Left ventricle myocardium superior (tissue), 1 donor: ENCODE data around the gene CCDC194. TPM values are rescaled to one million over a fixed set of nuclear protein-coding genes. Genes with fewer than 3 reads are reported as not detected.

ENCODE experiments used
- ATAC-seq: fragments of 200-7000 bp; cut with Tn5 transposase; one replicate; pipeline ENCODE4 v1.9.1; 2020; ENCODE audit warnings: mild to moderate bottlenecking, moderate library complexity
- DNase-seq: peaks from one replicate; pipeline ENCODE4 v3.0.0-alpha.2; 2020
- intact Hi-C: fragments of 100-400 bp; cut with micrococcal nuclease; formaldehyde crosslinking; loops from one replicate; pipeline ENCODE4 v1.11.0; 2022
- long read RNA-seq: library from polyadenylated mRNA; unstranded; transcript quantifications from one replicate; pipeline ENCODE4 v2.0.0, GENCODE V29; 2021
- total RNA-seq: library from RNA; stranded (reverse); fragmentation: NEBNext Ultra II Directional; extraction: Animal tissue kit (Norgen Biotek cat#: 25700); gene quantifications from one replicate; pipeline ENCODE4 v1.2.1, GENCODE V29; 2021
- donor health status: DM: no; HTN: yes; CAD: no; lungs with severe emphysema.

The CCDC194 gene
- not detected for total RNA-seq
- long read RNA-seq = 0 reads

- intact Hi-C loops = no loop called here
- DNase-seq (no peak), ATAC-seq (no peak)
These were observed at the start of gene CCDC194 for GRCh38 chr19:17393914-17394313. CCDC194 (minus strand) TSS chr19:17394196; CDS start chr19:17394158, 38 bp downstream.

GRCh38 chr19:17441241-17442021 is 47.4 kb upstream of the CCDC194 start:
- DNase-seq = no peak
- intact Hi-C loops = no loop called here
- ATAC-seq = peak; percentile 31

- intact Hi-C loops = no loop called here
- ATAC-seq = no peak
- no peak for DNase-seq
These were observed 42.9 kb upstream of the CCDC194 start for GRCh38 chr19:17436874-17437267.

GRCh38 chr19:17436094-17436873 is 42.3 kb upstream of the CCDC194 start:
- DNase-seq (no peak), ATAC-seq (no peak)
- intact Hi-C loops = no loop called here

DNA sequence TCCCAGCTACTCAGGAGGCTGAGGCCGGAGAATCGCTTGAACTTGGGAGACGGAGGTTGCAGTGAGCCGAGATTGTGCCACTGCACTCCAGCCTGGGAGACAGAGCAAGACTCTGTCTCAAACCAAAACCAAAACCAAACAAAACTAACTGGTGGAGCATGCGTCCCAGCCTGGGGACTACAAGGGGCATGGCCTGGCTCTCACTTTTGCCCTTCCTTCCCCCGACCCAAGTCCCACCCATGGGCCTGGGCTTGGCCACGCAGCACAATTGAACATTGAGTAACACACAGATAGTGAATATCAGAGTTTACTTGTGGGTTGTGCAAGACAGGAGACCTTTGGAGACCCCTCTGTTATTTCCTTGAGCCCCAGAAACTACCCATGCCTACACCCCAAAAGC is 41.2 kb upstream of the CCDC194 start:
- no peak for DNase-seq
- intact Hi-C loops = no loop called here
- no peak for ATAC-seq

DNA sequence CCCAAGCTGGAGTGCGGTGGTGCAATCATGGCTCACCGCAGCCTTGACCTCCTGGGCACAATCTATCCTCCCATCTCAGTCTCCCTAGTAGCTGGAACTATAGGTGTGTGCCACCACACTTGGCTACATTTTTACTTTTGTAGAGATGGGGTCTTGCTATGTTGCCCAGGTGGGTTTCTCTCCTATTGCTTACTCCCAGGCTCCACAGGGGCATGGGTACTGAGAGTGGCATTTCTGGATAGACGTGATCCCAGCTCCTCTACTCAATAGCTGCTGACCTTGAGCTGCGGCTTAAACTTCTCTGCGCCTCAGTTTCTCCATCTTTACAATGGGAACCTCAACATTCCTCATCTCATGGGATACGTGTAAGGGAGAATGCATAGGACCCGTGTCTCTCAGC is 37.4 kb upstream of the CCDC194 start:
- ATAC-seq (no peak), DNase-seq (no peak)
- intact Hi-C loops = no loop called here

- intact Hi-C loops = no loop called here
- ATAC-seq (no peak), DNase-seq (no peak)
These were observed 35.7 kb upstream of the CCDC194 start for GRCh38 chr19:17429641-17430113.

DNA sequence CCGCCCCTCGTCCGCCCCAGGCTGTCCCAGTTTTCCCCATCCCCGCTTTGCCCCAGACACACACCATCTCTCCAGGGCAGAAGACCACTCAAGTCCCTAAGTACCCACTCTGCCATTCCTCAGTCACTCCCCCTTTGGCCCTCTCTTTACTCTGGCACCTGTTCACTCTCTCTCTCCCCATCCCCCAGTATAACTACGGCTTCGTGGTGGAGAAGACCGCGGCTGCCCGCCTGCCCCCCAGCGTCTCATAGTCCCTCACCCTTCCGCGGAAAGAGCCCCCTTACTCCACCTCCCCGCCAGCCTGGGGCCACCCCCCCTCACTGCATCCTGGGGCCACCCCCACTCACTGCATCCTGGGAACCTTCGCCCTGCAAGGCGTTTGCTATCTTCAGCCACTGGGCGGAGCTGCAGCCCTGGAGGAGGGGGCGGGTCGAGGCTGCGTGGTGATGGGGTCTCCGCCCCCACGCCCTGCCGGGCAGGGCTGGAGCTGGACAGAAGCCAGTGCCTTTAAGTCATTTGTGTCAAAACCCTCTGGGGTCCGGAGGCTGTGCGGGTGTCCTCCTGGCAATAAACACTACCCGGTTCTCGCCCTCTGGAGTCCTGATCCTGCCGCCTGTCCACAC is 30.9 kb upstream of the CCDC194 start:
- peak; percentile 40 for ATAC-seq
- intact Hi-C loops = no loop called here
- peak; percentile 50 for DNase-seq

DNA sequence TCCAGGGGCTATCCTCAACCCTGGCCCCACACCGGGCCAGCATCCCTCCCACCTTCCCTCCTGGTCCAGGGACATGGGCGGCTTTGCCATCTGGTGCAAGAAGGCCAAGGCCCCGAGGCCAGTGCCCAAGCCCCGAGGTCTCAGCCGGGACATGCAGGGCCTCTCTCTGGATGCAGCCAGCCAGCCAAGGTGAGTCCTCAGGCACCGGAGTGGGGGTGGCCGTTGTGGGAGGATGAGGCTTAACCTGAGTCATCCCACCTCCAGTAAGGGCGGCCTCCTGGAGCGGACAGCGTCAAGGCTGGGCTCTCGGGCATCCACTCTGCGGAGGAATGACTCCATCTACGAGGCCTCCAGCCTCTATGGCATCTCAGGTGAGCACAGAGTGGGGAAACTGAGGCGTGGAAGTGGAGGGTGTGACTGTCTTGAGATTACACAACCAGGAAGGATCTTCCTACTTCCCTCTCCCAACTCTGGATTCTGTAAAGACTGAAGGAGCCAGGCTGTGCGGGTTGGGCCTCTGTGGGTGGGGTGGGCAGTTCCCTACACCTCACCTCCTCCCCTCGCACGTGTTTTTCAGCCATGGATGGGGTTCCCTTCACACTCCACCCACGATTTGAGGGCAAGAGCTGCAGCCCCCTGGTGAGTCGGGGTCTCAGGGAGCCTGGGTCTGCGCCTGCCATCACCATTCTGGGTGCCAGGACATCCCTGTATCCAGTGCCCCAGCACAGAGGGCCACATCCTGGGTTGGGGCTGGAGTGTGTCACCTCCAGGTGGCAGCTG is 29.6 kb upstream of the CCDC194 start:
- intact Hi-C loops = no loop called here
- no peak for ATAC-seq
- no peak for DNase-seq

DNA sequence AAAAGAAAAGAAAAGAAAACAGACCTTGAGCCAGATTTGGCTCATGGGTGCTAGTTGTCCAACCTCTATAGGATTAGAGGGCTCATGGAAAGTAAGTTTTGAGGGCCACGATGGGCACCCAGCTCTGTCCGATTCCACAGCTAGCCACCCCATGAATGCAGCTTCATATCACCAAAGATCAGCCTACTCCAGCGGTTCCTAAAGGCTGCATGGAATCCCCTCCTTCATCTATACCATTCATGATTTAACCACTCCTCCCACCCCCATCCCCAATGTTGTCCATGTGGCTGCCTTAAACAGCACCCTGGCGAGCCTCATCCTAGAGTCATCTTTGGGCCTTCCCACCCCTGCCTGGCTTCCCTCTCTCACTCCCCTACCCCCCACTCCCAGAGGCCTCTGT is 27.9 kb upstream of the CCDC194 start:
- DNase-seq = no peak
- ATAC-seq = no peak
- intact Hi-C loops = no loop called here

DNA sequence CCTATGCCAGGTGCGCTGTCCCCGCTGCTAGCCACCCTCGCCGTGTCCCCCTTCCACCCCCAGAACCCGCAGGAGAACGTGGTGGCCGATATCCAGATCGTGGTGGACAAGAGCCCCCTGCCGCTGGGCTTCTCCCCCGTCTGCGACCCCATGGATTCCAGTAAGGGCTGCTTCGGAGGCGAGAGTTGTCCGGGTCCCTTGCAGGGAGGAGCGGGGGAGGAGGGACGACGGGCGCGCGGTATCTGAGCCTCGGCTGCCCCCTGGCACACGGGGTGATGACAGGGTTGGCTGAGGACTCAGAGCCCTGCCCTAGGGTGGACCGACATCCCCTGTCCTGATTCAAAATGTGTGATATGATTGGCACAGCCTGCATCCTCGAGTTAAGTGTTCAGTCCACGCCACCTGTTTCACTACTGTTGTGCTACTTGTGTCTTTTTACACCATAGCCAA is 26.5 kb upstream of the CCDC194 start:
- DNase-seq (peak; percentile 52), ATAC-seq (peak; percentile 40)
- intact Hi-C loops = no loop called here

DNA sequence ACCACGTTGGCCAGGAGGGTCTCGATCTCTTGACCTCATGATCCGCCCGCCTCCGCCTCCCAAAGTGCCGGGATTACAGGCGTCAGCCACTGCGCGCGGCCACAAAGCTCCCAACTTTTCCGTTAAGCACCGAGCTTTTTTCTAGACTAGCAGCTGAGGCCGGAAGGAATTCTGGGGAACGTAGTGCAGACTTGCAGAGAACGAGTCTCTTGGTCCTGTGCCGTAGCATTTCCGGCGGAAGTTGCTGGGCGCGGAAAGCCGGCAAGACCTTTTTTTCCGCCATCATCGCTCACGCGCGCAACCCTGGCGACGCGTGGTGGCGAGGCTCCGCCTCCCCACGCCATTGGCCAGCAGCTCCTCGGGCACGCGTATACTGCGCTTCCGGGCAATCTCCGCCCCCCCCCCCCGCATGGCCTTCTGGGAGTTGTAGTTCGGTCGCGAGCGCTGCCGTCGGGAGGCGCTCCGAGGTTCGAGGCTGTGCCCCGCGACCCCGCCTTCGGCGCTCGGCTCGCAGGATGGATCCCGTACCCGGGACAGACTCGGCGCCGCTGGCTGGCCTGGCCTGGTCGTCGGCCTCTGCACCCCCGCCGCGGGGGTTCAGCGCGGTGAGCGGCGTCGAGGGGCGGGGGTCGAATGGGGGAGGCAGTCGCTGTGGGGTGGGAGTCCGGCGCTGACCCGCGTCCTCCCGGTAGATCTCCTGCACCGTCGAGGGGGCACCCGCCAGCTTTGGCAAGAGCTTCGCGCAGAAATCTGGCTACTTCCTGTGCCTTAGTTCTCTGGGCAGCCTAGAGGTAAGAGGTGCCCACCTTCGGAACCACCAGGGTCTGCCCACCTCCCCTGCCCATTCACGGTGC is 25.9 kb upstream of the CCDC194 start, which contains the start of gene MVB12A:
Gene MVB12A (plus strand): TSS at position 427 of the 854 bp plus-strand sequence. CDS start 89 bp downstream, at position 516.
- peak; percentile 98 for DNase-seq
- ATAC-seq = peak; percentile 99
- intact Hi-C loops = no loop called here

GRCh38 chr19:17419154-17419620 is 25.2 kb upstream of the CCDC194 start:
- DNase-seq = no peak
- no peak for ATAC-seq
- intact Hi-C loops = no loop called here

DNA sequence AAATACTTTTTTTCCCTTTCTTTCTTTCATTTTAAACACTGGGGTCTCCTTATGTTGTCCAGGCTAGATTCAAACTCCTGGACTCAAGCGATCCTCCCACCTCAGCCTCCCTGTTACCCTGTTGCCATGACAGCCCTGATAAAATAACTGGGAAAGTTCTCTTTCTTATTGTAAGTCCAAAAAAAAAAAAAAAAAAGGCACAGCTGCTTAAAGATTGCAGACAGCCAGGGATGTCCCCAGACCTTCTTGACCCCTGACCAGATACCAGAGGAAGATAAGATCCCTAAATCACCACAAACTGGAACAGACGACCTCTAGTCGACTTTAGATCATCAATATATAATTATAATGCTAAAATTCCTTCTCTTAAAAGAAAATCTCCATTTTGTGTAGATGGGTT is 24.7 kb upstream of the CCDC194 start:
- intact Hi-C loops = no loop called here
- ATAC-seq (no peak), DNase-seq (no peak)

DNA sequence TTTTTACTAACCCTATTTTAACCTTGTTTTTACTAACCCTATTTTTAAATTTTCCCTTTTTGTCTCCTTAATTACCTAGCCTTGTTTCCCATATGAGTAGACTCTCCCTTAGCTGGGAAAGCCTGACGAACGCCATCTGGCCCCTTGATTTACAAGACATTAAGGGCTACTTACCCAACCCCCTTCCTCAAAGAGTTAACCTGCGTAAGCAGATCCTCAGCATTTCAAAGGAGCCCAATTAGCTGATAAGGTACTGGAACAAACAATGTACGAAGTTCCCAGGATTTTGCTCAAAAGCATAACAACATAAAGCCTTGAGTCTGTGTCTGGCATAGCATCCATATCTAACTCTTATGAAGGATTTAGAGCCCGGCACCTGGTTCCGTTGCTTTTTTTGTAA is 21.1 kb upstream of the CCDC194 start:
- intact Hi-C loops = no loop called here
- DNase-seq (no peak), ATAC-seq (no peak)

DNA sequence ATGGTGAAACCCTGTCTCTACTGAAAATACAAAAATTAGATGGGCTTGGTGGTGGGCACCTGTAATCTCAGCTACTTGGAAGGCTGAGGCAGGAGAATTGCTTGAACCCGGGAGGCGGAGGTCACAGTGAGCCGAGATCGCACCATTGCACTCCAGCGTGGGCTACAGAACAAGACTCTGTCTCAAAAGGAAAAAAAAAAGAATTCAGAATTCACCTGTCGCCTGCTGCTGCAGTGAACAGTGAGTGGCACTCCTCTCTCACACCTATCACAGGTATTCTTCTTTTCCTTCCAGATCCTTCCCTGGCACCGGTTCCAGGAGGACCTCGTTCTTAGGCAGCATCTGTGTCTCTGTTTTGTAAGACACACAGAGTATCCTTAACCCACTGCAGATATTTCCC is 20.1 kb upstream of the CCDC194 start:
- DNase-seq (no peak), ATAC-seq (no peak)
- intact Hi-C loops = no loop called here

- no peak for ATAC-seq
- DNase-seq = no peak
- intact Hi-C loops = no loop called here
These were observed 17.8 kb upstream of the CCDC194 start for GRCh38 chr19:17411801-17412200.

- intact Hi-C loops = no loop called here
- ATAC-seq (no peak), DNase-seq (no peak)
These were observed 16.0 kb upstream of the CCDC194 start for GRCh38 chr19:17409990-17410389.
